ENCODE measurements around the gene NELL1. TPM values are rescaled to one million over a fixed set of nuclear protein-coding genes. Genes with fewer than 3 reads are reported as not detected.

The NELL1 gene
- total and polyA plus RNA-seq, 12 donors, result 0.11 to 0.39 (median 0.24) TPM; not detected in 9

GRCh38 chr11:20991471-20991870 is 322.1 kb downstream of the NELL1 start:
- Histone ChIP-seq H3K4me1 (replicated peaks in 1 of 2) (no peaks in the 10 kb centered on the region), H3K9me3 (replicated peaks in 1 of 3) (no peaks in the 10 kb centered on the region), H3K27me3 (no peaks in the 10 kb centered on the region), H3K27ac (no peak overlapping the region), H3K4me3 (no peak overlapping the region), H3K36me3 (replicated peaks in 1 of 2) (no peaks in the 10 kb centered on the region)
- intact Hi-C loops (cut with DNase I), result no loop called here
- no peak for DNase-seq
- no peak for TF ChIP-seq POLR2A (IDR thresholded peaks at IDR 0.05)
- TF ChIP-seq, protein P1, sequence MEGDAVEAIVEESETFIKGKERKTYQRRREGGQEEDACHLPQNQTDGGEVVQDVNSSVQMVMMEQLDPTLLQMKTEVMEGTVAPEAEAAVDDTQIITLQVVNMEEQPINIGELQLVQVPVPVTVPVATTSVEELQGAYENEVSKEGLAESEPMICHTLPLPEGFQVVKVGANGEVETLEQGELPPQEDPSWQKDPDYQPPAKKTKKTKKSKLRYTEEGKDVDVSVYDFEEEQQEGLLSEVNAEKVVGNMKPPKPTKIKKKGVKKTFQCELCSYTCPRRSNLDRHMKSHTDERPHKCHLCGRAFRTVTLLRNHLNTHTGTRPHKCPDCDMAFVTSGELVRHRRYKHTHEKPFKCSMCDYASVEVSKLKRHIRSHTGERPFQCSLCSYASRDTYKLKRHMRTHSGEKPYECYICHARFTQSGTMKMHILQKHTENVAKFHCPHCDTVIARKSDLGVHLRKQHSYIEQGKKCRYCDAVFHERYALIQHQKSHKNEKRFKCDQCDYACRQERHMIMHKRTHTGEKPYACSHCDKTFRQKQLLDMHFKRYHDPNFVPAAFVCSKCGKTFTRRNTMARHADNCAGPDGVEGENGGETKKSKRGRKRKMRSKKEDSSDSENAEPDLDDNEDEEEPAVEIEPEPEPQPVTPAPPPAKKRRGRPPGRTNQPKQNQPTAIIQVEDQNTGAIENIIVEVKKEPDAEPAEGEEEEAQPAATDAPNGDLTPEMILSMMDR (IDR thresholded peaks at IDR 0.05), result no peak
- 81 to 84% (median 83%) methylated on average over 6 of the region's 6 CpGs for WGBS, 4 donors

GRCh38 chr11:21007297-21007696 is 337.9 kb downstream of the NELL1 start:
- Histone ChIP-seq H3K4me3 (no peak overlapping the region), H3K9me3 (replicated peaks in 1 of 3) (no peaks in the 10 kb centered on the region), H3K4me1 (replicated peaks in 1 of 2) (no peaks in the 10 kb centered on the region), H3K36me3 (replicated peaks in 1 of 2) (no peaks in the 10 kb centered on the region), H3K27me3 (no peaks in the 10 kb centered on the region), H3K27ac (no peak overlapping the region)
- TF ChIP-seq POLR2A (IDR thresholded peaks at IDR 0.05), result no peak
- TF ChIP-seq, protein P1 (IDR thresholded peaks at IDR 0.05), result no peak
- no peak for DNase-seq
- intact Hi-C loops (cut with DNase I), result no loop called here
- WGBS, 4 donors, result 58 to 64% (median 60%) methylated on average over 3 of the region's 3 CpGs

- H3K36me3 ChIP-seq (replicated peaks in 1 of 2), result no peaks in the 10 kb centered on the region
- 42 to 60% (median 48%) methylated on average over 3 of the region's 3 CpGs for WGBS, 4 donors
- no peak for TF ChIP-seq POLR2A (IDR thresholded peaks at IDR 0.05)
- TF ChIP-seq, protein P1 (IDR thresholded peaks at IDR 0.05), result no peak
- no peak overlapping the region for H3K4me3 ChIP-seq
- no peak overlapping the region for H3K27ac ChIP-seq
- DNase-seq, result no peak
- intact Hi-C loops (cut with DNase I), result no loop called here
- H3K4me1 ChIP-seq (replicated peaks in 1 of 2), result no peaks in the 10 kb centered on the region
- no peaks in the 10 kb centered on the region for H3K27me3 ChIP-seq
- H3K9me3 ChIP-seq (replicated peaks in 1 of 3), result no peaks in the 10 kb centered on the region
Observed at GRCh38 chr11:21018248-21018647, 348.9 kb downstream of the NELL1 start.

- TF ChIP-seq POLR2A (IDR thresholded peaks at IDR 0.05), result no peak
- TF ChIP-seq, protein P1 (IDR thresholded peaks at IDR 0.05), result no peak
- 32 to 48% (median 39%) methylated on average over 1 of the region's 1 CpG for WGBS, 4 donors
- no peaks in the 10 kb centered on the region for H3K36me3 ChIP-seq (replicated peaks in 1 of 2)
Observed at GRCh38 chr11:21026685-21027084, 357.3 kb downstream of the NELL1 start.

More at GRCh38 chr11:21026685-21027084, 357.3 kb downstream of the NELL1 start:
- intact Hi-C loops (cut with DNase I), result no loop called here
- Histone ChIP-seq H3K27me3 (no peaks in the 10 kb centered on the region), H3K4me3 (no peak overlapping the region), H3K4me1 (replicated peaks in 1 of 2) (no peaks in the 10 kb centered on the region), H3K27ac (no peak overlapping the region), H3K9me3 (replicated peaks in 1 of 3) (no peaks in the 10 kb centered on the region)
- no peak for DNase-seq

Data from adrenal gland (tissue), 12 donors.